ENCODE measurements around the gene C12orf42.
"Not testable (repeated sequence)": the region's sequence is repeated elsewhere in the genome, so short reads cannot be mapped to it uniquely, and the experiment has no call there.

Gene C12orf42

DNA sequence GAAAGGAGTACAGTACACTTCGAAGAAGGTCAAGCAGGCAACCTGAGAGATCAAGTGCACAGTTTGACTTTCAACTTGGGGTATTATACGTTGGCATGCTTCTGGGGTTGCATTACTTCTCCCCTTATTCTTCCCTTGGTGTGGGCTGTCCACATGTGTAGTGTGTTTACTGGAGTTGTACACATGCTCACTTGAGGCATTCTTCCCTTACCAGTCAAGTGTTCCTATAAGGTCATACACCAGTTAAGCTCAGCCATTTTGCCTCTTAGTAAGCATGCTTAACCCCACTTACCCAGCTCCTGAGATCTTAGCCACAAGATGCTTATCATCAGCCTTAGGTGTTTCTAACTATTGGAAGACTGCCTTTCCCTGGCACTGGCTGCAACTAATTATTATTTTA lies 63.8 kb downstream of the C12orf42 start:
- H3K4me3 ChIP-seq (ENCODE audit: control insufficient read depth, low read depth, low read length), result no peak overlapping the region
- no peak for DNase-seq (ENCODE audit: low read depth)
- TF ChIP-seq, protein P1, sequence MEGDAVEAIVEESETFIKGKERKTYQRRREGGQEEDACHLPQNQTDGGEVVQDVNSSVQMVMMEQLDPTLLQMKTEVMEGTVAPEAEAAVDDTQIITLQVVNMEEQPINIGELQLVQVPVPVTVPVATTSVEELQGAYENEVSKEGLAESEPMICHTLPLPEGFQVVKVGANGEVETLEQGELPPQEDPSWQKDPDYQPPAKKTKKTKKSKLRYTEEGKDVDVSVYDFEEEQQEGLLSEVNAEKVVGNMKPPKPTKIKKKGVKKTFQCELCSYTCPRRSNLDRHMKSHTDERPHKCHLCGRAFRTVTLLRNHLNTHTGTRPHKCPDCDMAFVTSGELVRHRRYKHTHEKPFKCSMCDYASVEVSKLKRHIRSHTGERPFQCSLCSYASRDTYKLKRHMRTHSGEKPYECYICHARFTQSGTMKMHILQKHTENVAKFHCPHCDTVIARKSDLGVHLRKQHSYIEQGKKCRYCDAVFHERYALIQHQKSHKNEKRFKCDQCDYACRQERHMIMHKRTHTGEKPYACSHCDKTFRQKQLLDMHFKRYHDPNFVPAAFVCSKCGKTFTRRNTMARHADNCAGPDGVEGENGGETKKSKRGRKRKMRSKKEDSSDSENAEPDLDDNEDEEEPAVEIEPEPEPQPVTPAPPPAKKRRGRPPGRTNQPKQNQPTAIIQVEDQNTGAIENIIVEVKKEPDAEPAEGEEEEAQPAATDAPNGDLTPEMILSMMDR (conservative IDR thresholded peaks at IDR 0.05; ENCODE audit: control insufficient read depth, insufficient read depth, low read depth, low read length), result no peak

DNA sequence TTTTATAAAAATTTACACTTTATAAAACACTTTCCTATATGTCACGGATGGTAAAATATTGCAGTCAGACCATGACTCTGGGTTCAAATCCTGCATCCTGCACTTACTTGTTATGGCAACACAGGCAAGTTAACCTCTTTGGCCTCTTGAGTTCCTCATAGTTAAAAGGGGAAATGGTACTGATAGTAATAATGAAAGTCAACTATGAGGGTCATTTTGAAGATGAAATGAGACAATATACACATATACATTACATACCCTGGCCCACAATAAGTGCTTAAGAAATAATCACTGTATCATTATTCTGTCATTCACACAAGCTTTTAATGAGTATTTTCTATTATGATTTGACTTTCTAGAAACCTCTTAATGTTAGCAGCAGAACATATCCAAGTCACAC lies 64.4 kb downstream of the C12orf42 start:
- no peak for DNase-seq (ENCODE audit: low read depth)
- TF ChIP-seq, protein P1 (conservative IDR thresholded peaks at IDR 0.05; ENCODE audit: control insufficient read depth, insufficient read depth, low read depth, low read length), result no peak
- no peak overlapping the region for H3K4me3 ChIP-seq (ENCODE audit: control insufficient read depth, low read depth, low read length)

DNA sequence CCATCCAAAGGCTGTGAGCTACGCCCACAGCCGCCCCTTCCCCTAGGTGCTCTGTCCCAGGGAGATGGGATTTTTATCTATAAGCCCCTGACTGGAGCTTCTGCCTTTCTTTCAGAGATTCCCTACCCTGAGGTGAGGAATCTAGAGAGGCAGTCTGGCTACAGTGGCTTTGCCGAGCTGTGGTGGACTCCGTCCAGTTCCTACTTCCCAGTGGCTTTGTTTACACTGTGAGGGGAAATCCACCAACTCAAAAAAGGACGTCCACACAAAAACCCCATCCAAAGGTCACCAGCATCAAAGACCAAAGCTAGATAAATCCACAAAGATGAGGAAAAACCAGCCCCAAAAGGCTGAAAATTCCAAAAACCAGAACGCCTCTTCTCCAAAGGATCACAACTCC lies 70.1 kb downstream of the C12orf42 start:
- not testable (repeated sequence) for H3K4me3 ChIP-seq (ENCODE audit: control insufficient read depth, low read depth, low read length); DNase-seq (ENCODE audit: low read depth)

DNA sequence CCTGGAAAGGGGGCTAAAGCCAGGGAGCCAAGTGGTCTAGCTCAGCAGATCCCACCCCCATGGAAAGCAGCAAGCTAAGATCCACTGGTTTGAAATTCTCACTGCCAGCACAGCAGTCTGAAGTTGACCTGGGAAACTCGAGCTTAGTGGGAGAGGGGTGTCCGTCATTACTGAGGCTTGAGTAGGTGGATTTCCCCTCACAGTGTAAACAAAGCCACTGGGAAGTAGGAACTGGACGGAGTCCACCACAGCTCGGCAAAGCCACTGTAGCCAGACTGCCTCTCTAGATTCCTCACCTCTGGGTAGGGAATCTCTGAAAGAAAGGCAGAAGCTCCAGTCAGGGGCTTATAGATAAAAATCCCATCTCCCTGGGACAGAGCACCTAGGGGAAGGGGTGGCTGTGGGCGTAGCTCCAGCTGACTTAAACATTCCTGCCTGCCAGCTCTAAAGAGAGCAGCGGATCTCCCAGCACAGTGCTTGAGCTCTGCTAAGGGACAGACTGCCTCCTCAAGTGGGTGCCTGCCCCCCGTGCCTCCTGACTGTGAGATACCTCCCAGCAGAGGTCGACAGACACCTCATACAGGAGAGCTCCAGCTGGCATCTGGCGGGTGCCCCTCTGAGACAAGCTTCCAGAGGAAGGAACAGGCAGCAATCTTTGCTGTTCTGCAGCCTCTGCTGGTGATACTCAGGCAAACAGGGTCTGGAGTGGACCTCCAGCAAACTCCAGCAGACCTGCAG lies 70.8 kb downstream of the C12orf42 start:
- not testable (repeated sequence) for H3K4me3 ChIP-seq (ENCODE audit: control insufficient read depth, low read depth, low read length); DNase-seq (ENCODE audit: low read depth)

DNA sequence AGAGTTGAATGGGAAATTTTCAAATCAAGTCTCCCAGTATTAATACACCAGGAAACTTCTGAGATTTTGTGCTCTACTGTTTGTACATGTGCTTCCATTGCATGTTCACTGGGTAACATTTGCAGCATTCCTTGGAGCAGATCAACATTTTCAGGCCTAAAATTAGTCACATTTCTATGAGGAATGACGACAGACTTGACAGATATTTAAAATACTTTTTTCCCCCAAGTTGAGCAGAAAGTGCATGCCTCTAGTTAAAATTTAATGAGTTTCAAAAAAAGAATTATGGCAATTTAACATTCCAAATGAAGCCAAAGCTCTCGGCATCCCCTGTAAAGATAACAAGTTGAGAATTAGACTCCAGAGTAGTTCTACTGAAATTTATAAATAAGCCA lies 72.3 kb downstream of the C12orf42 start:
- no peak for DNase-seq (ENCODE audit: low read depth)
- H3K4me3 ChIP-seq (ENCODE audit: control insufficient read depth, low read depth, low read length), result no peak overlapping the region
- TF ChIP-seq, protein P1 (conservative IDR thresholded peaks at IDR 0.05; ENCODE audit: control insufficient read depth, insufficient read depth, low read depth, low read length), result no peak

DNA sequence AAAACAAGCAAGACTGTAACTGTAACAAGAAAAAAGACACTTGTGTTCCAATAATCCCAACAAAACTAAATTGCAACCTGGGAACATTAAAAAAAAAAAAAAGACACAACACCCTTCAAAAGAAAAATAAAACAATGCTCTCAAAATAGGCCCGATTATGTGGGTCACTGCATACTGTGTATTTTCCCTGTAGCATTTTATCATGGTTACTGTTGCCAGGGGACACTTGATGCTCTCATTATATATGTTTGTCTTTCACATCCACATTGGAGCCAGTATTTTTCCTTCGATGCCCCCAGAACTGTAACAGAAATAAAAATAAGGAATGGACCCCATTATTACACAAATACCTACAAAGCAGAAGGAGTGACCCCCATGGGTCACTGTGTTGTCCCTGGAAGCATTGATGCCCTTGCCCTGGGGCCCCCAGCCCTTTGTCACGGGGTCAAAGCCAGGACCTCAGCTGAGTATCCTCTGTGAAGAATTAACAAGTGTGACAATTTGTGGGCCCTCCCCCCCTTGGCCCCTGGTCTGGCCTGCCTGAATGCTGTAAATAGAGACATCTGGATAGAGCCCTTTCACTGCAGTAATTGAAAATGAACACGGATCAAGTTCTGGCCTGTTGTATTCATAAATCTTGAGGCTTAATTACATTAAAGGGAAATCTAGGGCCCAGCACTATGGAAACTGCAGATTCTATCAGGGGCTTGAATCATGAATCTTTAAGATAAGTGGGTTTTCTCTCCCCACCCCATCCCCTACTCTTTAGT lies 72.8 kb downstream of the C12orf42 start:
- no peak overlapping the region for H3K4me3 ChIP-seq (ENCODE audit: control insufficient read depth, low read depth, low read length)
- TF ChIP-seq, protein P1 (conservative IDR thresholded peaks at IDR 0.05; ENCODE audit: control insufficient read depth, insufficient read depth, low read depth, low read length), result no peak
- DNase-seq (ENCODE audit: low read depth), result no peak

DNA sequence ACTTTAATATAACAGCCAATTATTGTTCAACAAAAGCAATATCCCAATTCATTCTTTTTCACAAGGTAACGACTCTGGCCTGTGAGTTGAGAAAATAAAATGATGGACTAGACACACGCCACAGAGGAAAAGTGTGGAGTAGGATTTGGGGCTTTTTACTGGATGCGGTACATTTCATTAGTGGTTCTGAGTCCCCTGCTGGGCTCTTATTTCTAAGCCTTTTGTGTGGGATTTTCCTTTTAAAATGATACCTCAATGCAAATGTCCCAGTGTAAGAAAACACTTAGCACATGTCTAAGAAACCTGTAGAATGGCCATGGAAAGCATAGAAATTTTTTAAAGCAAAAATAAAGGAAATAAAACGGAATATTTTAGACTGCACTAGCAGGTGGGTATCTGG lies 73.4 kb downstream of the C12orf42 start:
- TF ChIP-seq, protein P1 (conservative IDR thresholded peaks at IDR 0.05; ENCODE audit: control insufficient read depth, insufficient read depth, low read depth, low read length), result no peak
- DNase-seq (ENCODE audit: low read depth), result no peak
- no peak overlapping the region for H3K4me3 ChIP-seq (ENCODE audit: control insufficient read depth, low read depth, low read length)

Data from fibroblast of mammary gland (primary cell).